Measurements from ENCODE around the gene WNT10A.

WNT10A gene

GRCh38 chr2:218857371-218858137 lies 23.1 kb upstream of the WNT10A start:
- DNase-seq (ENCODE audit: low read depth in 2 of 2), result no peak

DNA sequence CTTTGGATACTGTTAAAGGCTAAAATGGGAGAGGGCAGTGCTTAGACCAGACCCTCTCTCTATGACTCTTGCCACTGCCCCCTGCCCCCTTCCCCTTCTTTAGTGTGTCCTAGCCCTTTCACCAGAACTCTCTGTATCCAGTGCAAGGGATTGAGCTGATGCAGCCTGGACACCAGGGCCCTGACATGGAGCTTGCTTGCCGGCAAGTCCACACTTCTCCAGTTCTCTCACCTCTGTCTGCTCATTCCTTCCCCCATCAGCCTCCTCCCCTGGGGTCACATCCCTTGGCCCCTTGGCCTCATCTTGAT lies 22.6 kb upstream of the WNT10A start:
- no peak for DNase-seq (ENCODE audit: low read depth in 2 of 2)

DNA sequence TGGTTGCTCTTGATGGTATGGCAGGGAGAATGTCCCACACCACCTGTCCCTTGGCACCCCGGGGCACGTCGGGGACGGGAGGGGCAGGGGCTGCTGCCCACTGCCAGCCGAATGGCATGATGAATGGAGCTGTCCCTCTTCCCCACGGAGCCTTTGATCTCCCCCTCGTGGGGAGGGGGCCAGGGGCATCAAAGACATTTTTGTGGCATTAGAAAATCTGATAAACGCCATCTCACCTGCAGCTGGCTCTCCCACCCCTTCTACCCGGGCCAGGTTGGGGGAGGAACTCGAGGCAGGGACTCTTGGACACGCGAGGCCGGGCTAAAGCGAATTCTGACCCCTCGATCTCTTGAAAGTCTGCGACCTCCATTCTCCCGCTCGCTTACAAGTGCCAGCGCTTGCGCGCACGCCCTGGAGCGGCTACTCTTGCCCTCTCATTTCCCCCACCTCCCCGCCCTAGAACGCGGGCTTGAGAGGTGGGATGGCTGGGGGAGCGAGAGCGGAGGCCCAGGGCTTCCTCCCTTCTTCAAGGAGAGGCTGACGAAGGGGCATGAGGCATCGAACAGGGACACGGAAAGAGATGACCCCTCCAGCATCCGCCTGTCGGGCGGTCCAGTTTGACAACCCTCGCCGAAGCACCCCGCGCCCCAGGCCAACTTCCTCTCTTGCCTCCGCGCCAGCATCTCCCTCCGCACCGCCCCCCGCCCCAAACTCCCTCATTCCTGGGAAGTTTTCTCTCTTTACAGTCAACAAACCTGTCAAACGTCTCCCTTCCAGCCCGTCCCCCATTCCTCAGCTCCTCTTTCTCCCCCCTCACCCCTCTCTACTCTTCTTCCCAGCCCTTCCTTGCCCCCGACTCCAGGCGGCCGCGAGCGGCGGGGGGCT lies 21.7 kb upstream of the WNT10A start:
- DNase-seq (ENCODE audit: low read depth in 2 of 2), result no peak

DNA sequence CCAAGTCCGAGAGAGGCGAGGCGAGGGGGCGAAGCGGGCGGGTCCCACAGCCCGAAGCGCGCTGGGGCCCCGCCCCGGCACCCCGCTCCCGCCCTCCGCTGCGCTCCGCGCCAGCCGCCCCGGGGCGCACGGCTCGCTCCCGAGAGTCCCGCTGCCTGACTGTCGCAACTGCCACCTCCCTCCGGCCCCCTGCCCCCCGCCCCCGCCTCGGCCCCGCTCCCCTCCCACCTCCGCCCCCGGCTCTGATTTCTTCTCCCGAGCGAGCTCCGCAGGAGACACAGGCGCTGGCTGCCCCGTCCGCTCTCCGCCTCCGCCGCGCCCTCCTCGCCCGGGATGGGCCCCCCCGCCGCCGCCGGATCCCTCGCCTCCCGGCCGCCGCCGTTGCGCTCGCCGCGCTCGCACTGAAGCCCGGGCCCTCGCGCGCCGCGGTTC lies 21.1 kb upstream of the WNT10A start, which contains the start of gene WNT6:
Gene WNT6, plus strand, starts transcription at position 250 of the 432 bp plus-strand sequence. CDS start 233 bp downstream, outside the sequence.
- no peak for DNase-seq (ENCODE audit: low read depth in 2 of 2)

DNA sequence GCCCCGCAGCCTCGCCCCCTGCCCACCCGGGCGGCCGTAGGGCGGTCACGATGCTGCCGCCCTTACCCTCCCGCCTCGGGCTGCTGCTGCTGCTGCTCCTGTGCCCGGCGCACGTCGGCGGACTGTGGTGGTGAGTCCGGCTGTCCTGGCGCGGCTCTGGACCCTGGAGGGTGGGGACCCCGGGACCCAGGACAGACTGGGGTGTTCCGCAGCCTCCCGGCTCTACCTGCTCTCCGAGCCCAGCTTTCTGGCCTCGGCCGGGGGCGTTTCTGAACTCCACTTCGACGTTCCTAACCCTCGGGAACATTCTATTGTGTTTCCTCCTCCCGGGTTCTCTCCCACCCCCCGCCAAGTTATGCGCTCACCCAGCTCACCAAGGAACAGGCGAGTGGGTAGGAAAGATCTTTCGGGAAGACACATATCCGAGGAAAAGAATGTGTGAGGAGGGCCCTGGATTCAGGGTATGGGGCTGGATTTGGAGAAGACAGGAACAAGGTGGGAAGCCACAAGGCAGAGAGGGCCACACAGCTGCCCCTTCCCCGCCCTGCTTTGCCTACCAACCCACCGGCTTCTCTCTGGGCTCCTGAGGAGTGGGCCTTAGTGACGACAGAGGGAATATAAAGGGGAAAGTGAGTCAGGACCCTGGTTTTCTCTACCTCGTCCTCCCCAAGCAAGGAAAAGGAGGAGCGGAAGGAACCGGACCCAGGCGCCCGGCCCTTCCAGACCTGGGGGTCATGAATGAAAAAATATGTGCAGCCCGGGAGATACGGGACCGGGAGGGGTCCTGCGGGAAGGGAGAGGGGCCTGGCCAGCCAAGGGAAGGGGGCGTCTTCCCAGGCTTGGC lies 20.4 kb upstream of the WNT10A start:
- no peak for DNase-seq (ENCODE audit: low read depth in 2 of 2)

GRCh38 chr2:218860950-218861381 lies 19.7 kb upstream of the WNT10A start:
- DNase-seq (ENCODE audit: low read depth in 2 of 2), result no peak

GRCh38 chr2:218861645-218862318 lies 18.9 kb upstream of the WNT10A start:
- DNase-seq (ENCODE audit: low read depth in 2 of 2), result no peak

GRCh38 chr2:218863021-218863520 lies 17.6 kb upstream of the WNT10A start:
- DNase-seq (ENCODE audit: low read depth in 2 of 2), result no peak

DNA sequence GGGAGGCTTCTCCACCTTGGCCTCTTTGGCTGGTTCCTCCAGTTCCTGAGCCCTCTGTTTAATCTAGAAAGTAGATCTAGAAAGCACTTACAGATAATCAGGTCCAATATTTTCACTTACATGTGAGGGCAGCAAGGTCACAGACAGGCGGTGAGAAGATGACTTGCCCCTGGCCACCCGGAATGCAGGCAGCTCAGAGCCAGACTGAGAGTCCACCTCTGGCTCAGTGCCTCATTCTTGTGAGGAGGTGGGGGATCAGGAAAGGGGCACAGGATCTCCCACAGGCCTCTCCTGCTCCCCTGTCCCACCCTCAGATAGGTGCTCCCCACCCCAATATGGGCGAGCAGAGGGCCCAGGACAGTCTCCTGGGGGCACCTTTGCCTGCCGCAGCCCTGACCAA lies 15.3 kb upstream of the WNT10A start:
- DNase-seq (ENCODE audit: low read depth in 2 of 2), result no peak

- DNase-seq (ENCODE audit: low read depth in 2 of 2), result no peak
Observed at GRCh38 chr2:218865999-218866398, 14.7 kb upstream of the WNT10A start.

GRCh38 chr2:218867900-218868299 lies 12.8 kb upstream of the WNT10A start:
- no peak for DNase-seq (ENCODE audit: low read depth in 2 of 2)

GRCh38 chr2:218869064-218869463 lies 11.6 kb upstream of the WNT10A start:
- no peak for DNase-seq (ENCODE audit: low read depth in 2 of 2)

- no peak for DNase-seq (ENCODE audit: low read depth in 2 of 2)
Observed at GRCh38 chr2:218870984-218871344, 9.7 kb upstream of the WNT10A start.

- no peak for DNase-seq (ENCODE audit: low read depth in 2 of 2)
Observed at GRCh38 chr2:218871345-218872302, 9.0 kb upstream of the WNT10A start.

- DNase-seq (ENCODE audit: low read depth in 2 of 2), result no peak
Observed at GRCh38 chr2:218872645-218873358, 7.8 kb upstream of the WNT10A start.

- DNase-seq (ENCODE audit: low read depth in 2 of 2), result no peak
Observed at GRCh38 chr2:218873359-218874194, 7.1 kb upstream of the WNT10A start.

DNA sequence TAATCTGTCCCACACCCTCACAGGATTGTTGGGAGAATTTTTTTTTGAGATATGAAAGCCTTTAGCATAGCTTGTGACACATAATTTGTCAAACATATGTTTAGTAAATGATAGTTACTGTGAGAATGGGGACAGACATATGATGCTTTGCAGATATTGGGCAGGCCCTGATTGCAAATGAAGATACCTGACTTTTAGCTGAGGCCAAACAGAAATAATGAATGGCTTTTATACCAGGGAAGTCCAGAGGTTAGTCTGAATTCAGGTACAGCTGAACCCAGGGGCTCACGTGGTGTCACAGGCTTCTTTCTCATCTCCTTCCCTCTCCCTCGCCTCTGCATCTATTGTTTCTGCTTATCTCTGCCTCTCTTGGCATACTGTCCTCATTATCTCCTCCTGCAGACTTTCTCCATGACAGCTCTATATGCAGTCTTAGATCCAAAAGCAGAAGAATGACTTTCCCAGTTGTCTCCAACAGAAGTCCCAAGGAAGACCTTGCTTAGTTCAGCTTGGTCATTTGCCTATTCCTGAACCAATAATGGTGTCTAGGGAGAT lies 4.9 kb upstream of the WNT10A start:
- DNase-seq (ENCODE audit: low read depth in 2 of 2), result no peak

- peak; percentile 51 to 68 for DNase-seq (ENCODE audit: low read depth in 2 of 2)
Observed at GRCh38 chr2:218876562-218877219, 4.0 kb upstream of the WNT10A start.
